ENCODE results near the gene ARHGAP40. TPM values are rescaled to one million over a fixed set of nuclear protein-coding genes. Genes with fewer than 3 reads are reported as not detected.
A peak's percentile ranks its signal among the peaks of the same experiment; 100 is the strongest.

ARHGAP40 gene
- total and polyA plus RNA-seq, 2 donors (not counting 3 experiments of a cell fraction or from before 2014, with no cell fraction given) = 0.18 to 0.20 TPM

DNA sequence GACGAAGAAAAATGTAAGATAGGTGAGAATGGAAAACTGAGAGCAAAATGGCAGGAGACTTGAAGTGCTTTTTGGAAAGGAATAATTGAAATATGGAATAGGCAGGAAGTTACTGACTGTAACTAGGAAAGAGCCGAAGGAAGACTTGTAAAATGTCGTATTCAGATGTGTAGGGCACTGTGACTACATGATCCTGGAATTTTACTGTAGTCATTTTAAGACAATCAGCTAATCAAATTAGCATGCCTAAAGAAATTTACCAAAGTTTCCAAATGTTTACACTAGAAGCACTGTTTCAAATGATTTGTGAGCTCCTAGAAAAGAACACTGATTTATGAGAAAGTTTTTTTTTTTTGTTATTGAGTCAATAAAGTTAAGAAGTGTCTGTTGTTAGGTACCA, 41.8 kb upstream of the ARHGAP40 start:
- TF ChIP-seq, protein P1, sequence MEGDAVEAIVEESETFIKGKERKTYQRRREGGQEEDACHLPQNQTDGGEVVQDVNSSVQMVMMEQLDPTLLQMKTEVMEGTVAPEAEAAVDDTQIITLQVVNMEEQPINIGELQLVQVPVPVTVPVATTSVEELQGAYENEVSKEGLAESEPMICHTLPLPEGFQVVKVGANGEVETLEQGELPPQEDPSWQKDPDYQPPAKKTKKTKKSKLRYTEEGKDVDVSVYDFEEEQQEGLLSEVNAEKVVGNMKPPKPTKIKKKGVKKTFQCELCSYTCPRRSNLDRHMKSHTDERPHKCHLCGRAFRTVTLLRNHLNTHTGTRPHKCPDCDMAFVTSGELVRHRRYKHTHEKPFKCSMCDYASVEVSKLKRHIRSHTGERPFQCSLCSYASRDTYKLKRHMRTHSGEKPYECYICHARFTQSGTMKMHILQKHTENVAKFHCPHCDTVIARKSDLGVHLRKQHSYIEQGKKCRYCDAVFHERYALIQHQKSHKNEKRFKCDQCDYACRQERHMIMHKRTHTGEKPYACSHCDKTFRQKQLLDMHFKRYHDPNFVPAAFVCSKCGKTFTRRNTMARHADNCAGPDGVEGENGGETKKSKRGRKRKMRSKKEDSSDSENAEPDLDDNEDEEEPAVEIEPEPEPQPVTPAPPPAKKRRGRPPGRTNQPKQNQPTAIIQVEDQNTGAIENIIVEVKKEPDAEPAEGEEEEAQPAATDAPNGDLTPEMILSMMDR (IDR thresholded peaks at IDR 0.05; ENCODE audit: extremely low read depth in 1 of 2, insufficient read depth in 1 of 2, low read depth in 1 of 2, low read length in 2 of 2) = no peak
- no peak for TF ChIP-seq EZH2 (IDR thresholded peaks at IDR 0.05; ENCODE audit: borderline replicate concordance, low read depth, low read length, severe bottlenecking)
- TF ChIP-seq MYC (IDR thresholded peaks at IDR 0.05; ENCODE audit: low read depth, low read length) = no peak
- TF ChIP-seq POLR2AphosphoS5 (IDR thresholded peaks at IDR 0.05; ENCODE audit: insufficient read depth, low read depth, low read length) = no peak
- TF ChIP-seq FOS (IDR thresholded peaks at IDR 0.05; ENCODE audit: borderline replicate concordance, insufficient read depth, low read length) = no peak
- no peak for TF ChIP-seq GATA2 (IDR thresholded peaks at IDR 0.05; ENCODE audit: insufficient read depth, insufficient read length, low read depth, low read length)
- TF ChIP-seq, protein P2, sequence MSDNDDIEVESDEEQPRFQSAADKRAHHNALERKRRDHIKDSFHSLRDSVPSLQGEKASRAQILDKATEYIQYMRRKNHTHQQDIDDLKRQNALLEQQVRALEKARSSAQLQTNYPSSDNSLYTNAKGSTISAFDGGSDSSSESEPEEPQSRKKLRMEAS (IDR thresholded peaks at IDR 0.05; ENCODE audit: insufficient read depth, insufficient read length) = no peak
- TF ChIP-seq JUN (IDR thresholded peaks at IDR 0.05; ENCODE audit: borderline replicate concordance, insufficient read depth, insufficient read length, low read depth) = no peak
- no peak for TF ChIP-seq POLR2A (IDR thresholded peaks at IDR 0.05; ENCODE audit: low read depth, low read length)
- H3K27ac ChIP-seq (ENCODE audit: insufficient read depth, low read depth, low read length) = peak overlapping the region; percentile 18
- H3K9me1 ChIP-seq (replicated peaks; ENCODE audit: control insufficient read depth, extremely low read depth, insufficient read depth, low read length) = no peaks in the 10 kb centered on the region
- peaks cover 10% of the 10 kb centered on the region for H3K4me1 ChIP-seq (ENCODE audit: control insufficient read depth, extremely low read depth, insufficient read depth, low read length)
- H3K36me3 ChIP-seq (ENCODE audit: control insufficient read depth in 2 of 2, extremely low read depth in 1 of 2, insufficient read depth in 2 of 2, low read length in 2 of 2) = peaks cover 3 to 8% of the 10 kb centered on the region in 2 experiments
- H3K9ac ChIP-seq (replicated peaks; ENCODE audit: extremely low read depth, insufficient read depth, low read length) = no peak overlapping the region
- H3K9me3 ChIP-seq (replicated peaks; ENCODE audit: control insufficient read depth, insufficient read depth, low read length) = no peaks in the 10 kb centered on the region
- ChIA-PET POLR2A (no interaction called here), CTCF (interaction anchor here (0.7 kb wide), 1 partner anchor 120 kb away, joined by 3 read pairs; no protein-coding TSS in a partner anchor)
- dilution Hi-C loops (cut with MboI; ENCODE audit: extremely low pct_ligation_motif_present, low sequenced_read_pairs) = no loop called here
- DNase-seq (ENCODE audit: low read depth, low spot score) (no peak), FAIRE-seq (no peak)
- H3K79me2 ChIP-seq (ENCODE audit: control insufficient read depth, insufficient read depth, low read length) = no peaks in the 10 kb centered on the region
- H4K20me1 ChIP-seq (replicated peaks; ENCODE audit: control insufficient read depth, extremely low read depth, insufficient read depth, low read length) = no peaks in the 10 kb centered on the region
- H3K4me3 ChIP-seq (replicated peaks in 1 of 3; ENCODE audit: insufficient read depth in 1 of 3, low read depth in 1 of 3, low read length in 3 of 3) = no peak overlapping the region
- no peak overlapping the region for H3K4me2 ChIP-seq (ENCODE audit: insufficient read depth, low read length)
- no peaks in the 10 kb centered on the region for H3K27me3 ChIP-seq (ENCODE audit: control insufficient read depth in 2 of 2, insufficient read depth in 2 of 2, low read length in 2 of 2)
- H2AFZ ChIP-seq (ENCODE audit: low read depth, low read length) = no peak overlapping the region
- BruUV-seq (replicated peaks) = no TSS peak
- intact Hi-C loops (cut with micrococcal nuclease) = no loop called here

Data from endothelial cell of umbilical vein (primary cell).